Measurements from ENCODE around the gene SLC7A4. TPM values are rescaled to one million over a fixed set of nuclear protein-coding genes. Genes with fewer than 3 reads are reported as not detected.
"Not testable (repeated sequence)": the region's sequence is repeated elsewhere in the genome, so short reads cannot be mapped to it uniquely, and the experiment has no call there.

The SLC7A4 gene
- total RNA-seq, 4 donors from 2014 or later = 0.23 to 1.2 (median 0.37) TPM

DNA sequence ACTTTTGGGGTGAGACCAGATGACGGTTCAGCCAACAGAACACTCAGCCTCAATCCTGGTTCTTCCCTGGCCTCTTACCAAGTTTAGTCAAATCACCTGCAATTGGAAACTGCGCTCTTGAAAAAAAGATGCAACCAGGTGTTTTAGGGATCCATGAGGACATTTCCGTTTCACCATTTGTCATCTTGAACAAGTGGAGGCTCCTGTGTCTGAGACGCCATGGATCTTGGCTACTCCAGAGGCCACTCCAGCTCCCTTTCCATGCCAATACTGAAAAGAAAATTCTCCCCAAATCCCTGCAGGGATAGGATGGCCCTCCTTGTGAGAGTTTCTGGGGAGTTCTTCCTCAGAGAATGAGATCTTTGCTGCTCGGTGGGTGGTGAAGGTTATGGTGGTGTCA lies 41.1 kb upstream of the SLC7A4 start:
- Histone ChIP-seq H3K27ac (no peak overlapping the region), H3K9me3 (no peaks in the 10 kb centered on the region), H3K4me1 (no peaks in the 10 kb centered on the region), H3K36me3 (no peaks in the 10 kb centered on the region), H3K4me3 (no peak overlapping the region), H3K27me3 (peaks cover 8% of the 10 kb centered on the region)
- WGBS, 2 donors (ENCODE audit: low coverage in 1 of 2) = 100% methylated on average over 3 of the region's 5 CpGs; no CpG with 5 or more reads in 1 of the 2 donors
- TF ChIP-seq POLR2A (IDR thresholded peaks at IDR 0.05) = no peak
- TF ChIP-seq, protein P1, sequence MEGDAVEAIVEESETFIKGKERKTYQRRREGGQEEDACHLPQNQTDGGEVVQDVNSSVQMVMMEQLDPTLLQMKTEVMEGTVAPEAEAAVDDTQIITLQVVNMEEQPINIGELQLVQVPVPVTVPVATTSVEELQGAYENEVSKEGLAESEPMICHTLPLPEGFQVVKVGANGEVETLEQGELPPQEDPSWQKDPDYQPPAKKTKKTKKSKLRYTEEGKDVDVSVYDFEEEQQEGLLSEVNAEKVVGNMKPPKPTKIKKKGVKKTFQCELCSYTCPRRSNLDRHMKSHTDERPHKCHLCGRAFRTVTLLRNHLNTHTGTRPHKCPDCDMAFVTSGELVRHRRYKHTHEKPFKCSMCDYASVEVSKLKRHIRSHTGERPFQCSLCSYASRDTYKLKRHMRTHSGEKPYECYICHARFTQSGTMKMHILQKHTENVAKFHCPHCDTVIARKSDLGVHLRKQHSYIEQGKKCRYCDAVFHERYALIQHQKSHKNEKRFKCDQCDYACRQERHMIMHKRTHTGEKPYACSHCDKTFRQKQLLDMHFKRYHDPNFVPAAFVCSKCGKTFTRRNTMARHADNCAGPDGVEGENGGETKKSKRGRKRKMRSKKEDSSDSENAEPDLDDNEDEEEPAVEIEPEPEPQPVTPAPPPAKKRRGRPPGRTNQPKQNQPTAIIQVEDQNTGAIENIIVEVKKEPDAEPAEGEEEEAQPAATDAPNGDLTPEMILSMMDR (IDR thresholded peaks at IDR 0.05) = no peak
- TF ChIP-seq POLR2AphosphoS5 (IDR thresholded peaks at IDR 0.05) = no peak
- no peak for TF ChIP-seq EP300 (IDR thresholded peaks at IDR 0.05)
- no peak for ATAC-seq

DNA sequence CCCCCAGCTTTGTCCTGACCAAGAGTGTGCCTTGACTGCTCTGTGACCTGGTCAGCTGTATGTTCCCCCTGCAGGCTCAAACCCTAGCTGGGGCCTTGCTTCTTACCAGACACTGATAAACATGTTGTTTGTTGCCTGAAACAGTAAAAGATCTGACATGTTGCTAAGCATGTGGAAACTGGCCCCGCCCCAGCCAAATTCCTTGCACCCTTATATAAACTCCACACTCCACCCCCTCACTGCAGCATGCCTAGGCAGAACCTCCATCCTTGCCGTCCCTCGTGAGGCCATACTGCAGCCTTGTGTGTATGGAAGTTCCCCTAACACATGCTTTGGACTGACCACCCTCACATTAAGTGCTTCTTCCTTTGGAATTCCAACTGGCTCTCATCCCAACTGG lies 40.7 kb upstream of the SLC7A4 start:
- H3K36me3 ChIP-seq = no peaks in the 10 kb centered on the region
- no peak overlapping the region for H3K27ac ChIP-seq
- ATAC-seq = no peak
- 82 to 84% methylated on average over 3 of the region's 3 CpGs for WGBS, 2 donors (ENCODE audit: low coverage in 1 of 2)
- H3K4me1 ChIP-seq = no peaks in the 10 kb centered on the region
- H3K9me3 ChIP-seq = no peaks in the 10 kb centered on the region
- H3K4me3 ChIP-seq = no peak overlapping the region
- TF ChIP-seq, protein P1 (IDR thresholded peaks at IDR 0.05) = no peak
- TF ChIP-seq POLR2AphosphoS5 (IDR thresholded peaks at IDR 0.05) (no peak), POLR2A (IDR thresholded peaks at IDR 0.05) (no peak)
- H3K27me3 ChIP-seq = peaks cover 3% of the 10 kb centered on the region

DNA sequence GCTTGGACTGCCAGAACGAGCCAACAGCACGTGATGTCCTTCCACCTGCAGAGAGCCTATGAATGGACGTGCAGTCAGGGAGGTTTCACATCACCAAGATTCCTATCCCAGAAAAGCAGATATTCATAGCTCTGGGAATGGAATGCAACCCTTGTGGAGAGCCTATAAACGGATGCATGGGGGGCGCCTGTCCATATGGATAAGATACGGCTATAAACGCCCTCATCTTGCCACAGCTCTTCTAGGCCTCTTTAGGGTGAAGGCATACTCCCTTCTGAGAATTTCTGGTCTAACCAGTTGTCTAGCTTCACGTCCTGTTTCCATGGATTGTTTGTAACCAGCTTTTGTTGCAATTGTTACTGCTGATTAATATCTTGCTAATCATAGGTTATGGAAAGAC lies 39.4 kb upstream of the SLC7A4 start:
- H3K36me3 ChIP-seq, H3K4me1 ChIP-seq, ATAC-seq, H3K27me3 ChIP-seq, H3K27ac ChIP-seq, H3K9me3 ChIP-seq, H3K4me3 ChIP-seq: not testable (repeated sequence)
- WGBS, 2 donors (ENCODE audit: low coverage in 1 of 2) = 83 to 90% methylated on average over 4 to 8 of the region's 8 CpGs

DNA sequence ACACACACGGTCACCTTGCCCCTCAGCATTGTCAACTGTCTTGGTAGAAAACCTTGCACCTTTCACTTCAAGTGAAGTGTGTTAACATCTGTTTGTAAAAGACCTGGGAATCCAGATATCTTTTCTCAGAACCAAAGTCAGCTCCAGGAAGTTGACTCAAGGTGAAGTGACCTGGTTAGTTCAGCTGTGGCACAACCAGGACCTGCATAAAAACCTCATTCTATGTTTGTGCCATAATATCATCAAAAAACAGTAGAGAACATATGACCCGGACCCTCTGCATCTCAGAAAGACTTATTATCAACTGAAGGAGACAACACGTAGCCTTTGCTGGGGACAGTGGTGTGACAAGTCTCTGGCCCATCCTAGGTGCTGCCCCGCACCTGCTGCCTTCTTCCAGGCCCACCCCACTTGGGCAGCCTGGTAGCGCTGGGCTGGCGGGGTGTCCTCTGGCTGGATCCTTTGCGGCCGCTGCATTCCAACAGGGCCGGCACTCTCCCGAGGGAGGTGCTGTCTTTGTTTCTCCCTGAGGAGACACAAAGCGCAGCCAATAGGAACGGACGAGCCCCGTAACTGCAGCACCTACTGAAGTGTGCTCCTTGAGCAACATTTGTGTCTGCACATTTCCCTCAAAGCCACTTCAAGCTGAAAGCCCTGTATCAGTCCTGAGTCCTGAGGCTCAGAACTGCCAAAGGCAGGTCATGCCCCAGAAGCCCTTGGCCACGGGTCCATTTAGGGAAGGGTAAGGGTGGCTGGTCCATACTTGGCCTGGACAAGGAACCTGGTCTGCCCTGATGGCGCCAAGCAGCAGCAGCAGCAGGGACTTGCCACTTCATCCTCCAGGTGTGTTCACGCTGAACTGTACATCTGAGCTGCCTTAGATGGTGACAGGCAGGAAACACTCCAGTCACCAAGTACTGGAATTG lies 38.6 kb upstream of the SLC7A4 start:
- no peak overlapping the region for H3K4me3 ChIP-seq
- 84 to 88% methylated on average over 2 to 3 of the region's 17 CpGs for WGBS, 2 donors (ENCODE audit: low coverage in 1 of 2)
- TF ChIP-seq POLR2A (IDR thresholded peaks at IDR 0.05) (no peak), POLR2AphosphoS5 (IDR thresholded peaks at IDR 0.05) (no peak), EP300 (IDR thresholded peaks at IDR 0.05) (no peak)
- TF ChIP-seq, protein P1 (IDR thresholded peaks at IDR 0.05) = no peak
- H3K27me3 ChIP-seq = no peaks in the 10 kb centered on the region
- no peak for ATAC-seq
- no peaks in the 10 kb centered on the region for H3K4me1 ChIP-seq
- H3K36me3 ChIP-seq = no peaks in the 10 kb centered on the region
- no peak overlapping the region for H3K27ac ChIP-seq
- H3K9me3 ChIP-seq = no peaks in the 10 kb centered on the region

DNA sequence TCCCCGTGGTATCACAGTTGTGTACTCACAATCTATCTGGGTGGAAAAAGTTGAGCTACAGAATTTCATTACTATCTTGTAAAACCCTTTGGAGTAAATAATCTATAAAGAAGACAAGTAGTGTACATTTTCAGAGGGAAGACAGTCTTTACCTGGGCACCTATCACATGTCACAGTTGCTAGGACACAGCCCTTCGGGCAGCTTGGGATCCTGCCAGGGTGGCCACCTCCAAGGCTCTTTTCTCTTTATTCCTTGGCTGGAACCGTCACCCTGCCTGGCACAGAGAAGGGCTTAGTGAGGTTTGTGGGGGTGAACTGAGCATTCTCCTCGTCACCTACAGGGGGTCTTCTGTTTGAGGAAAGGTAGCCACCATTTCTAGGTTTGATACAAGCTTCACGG lies 37.0 kb upstream of the SLC7A4 start:
- H3K27me3 ChIP-seq = no peaks in the 10 kb centered on the region
- H3K4me3 ChIP-seq = no peak overlapping the region
- TF ChIP-seq EP300 (IDR thresholded peaks at IDR 0.05) (no peak), POLR2A (IDR thresholded peaks at IDR 0.05) (no peak), POLR2AphosphoS5 (IDR thresholded peaks at IDR 0.05) (no peak)
- TF ChIP-seq, protein P1 (IDR thresholded peaks at IDR 0.05) = no peak
- ATAC-seq = no peak
- no peaks in the 10 kb centered on the region for H3K9me3 ChIP-seq
- no peak overlapping the region for H3K27ac ChIP-seq
- WGBS, 2 donors (ENCODE audit: low coverage in 1 of 2) = 59% methylated on average over 3 of the region's 5 CpGs; no CpG with 5 or more reads in 1 of the 2 donors
- H3K4me1 ChIP-seq = no peaks in the 10 kb centered on the region
- no peaks in the 10 kb centered on the region for H3K36me3 ChIP-seq

All from gastroesophageal sphincter (tissue), 4 donors.